ENCODE measurements around the gene XPO6. TPM values are rescaled to one million over a fixed set of nuclear protein-coding genes. Genes with fewer than 3 reads are reported as not detected.

Gene XPO6
- total RNA-seq, 4 donors from 2014 or later = 105 to 166 (median 141) TPM

DNA sequence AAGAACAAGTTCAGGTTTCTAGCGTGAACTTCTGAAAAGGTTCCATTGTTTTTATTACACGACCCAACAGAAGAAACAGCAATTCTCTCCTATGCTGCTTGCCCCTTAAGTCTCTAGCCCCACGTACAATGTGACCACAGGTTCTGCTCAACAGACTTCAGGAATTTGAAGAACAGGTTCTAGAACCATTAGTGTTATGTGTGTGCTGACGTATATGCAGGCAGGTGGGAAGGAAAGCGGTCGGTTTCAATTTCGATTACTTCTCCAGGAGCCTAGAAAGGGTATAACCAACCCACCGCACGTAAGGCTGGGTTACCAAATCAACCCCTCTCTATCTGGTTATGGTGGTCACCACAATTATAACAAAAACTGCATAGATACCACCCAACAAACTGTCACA lies 39.4 kb downstream of the XPO6 start:
- Histone ChIP-seq H3K27ac (no peak overlapping the region), H3K4me1 (no peaks in the 10 kb centered on the region), H3K36me3 (peaks cover 5 to 67% (median 7%) of the 10 kb centered on the region in 3 donors), H3K9me3 (no peaks in the 10 kb centered on the region), H3K27me3 (no peaks in the 10 kb centered on the region), H3K4me3 (no peak overlapping the region)
- TF ChIP-seq, protein P1, sequence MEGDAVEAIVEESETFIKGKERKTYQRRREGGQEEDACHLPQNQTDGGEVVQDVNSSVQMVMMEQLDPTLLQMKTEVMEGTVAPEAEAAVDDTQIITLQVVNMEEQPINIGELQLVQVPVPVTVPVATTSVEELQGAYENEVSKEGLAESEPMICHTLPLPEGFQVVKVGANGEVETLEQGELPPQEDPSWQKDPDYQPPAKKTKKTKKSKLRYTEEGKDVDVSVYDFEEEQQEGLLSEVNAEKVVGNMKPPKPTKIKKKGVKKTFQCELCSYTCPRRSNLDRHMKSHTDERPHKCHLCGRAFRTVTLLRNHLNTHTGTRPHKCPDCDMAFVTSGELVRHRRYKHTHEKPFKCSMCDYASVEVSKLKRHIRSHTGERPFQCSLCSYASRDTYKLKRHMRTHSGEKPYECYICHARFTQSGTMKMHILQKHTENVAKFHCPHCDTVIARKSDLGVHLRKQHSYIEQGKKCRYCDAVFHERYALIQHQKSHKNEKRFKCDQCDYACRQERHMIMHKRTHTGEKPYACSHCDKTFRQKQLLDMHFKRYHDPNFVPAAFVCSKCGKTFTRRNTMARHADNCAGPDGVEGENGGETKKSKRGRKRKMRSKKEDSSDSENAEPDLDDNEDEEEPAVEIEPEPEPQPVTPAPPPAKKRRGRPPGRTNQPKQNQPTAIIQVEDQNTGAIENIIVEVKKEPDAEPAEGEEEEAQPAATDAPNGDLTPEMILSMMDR (IDR thresholded peaks at IDR 0.05) = no peak
- no peak for TF ChIP-seq POLR2A (IDR thresholded peaks at IDR 0.05)
- TF ChIP-seq EP300 (IDR thresholded peaks at IDR 0.05) = no peak
- 83% methylated on average over 9 of the region's 9 CpGs for WGBS, 2 donors
- no peak for DNase-seq (ENCODE audit: low spot score in 2 of 2)

DNA sequence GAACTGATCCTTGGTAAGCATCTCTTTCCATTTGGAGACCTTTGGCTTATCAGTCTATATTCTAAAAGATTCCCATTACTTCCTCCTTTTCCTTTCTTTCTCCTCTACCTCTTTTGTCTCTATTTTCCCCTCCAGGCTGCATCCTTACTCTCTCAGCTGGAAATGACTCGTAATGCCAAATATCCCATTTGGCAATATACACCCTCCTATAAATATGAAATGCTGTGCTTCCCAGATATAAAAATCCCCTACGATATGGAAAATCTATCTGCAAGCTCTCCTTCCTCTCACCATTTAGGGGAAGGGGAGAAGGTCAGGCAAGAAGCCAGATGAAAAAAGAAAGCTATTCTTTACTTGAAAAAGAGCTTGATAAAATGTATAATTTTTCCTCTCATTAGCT lies 39.9 kb downstream of the XPO6 start:
- Histone ChIP-seq H3K9me3 (no peaks in the 10 kb centered on the region), H3K4me3 (no peak overlapping the region), H3K4me1 (no peaks in the 10 kb centered on the region), H3K27ac (no peak overlapping the region), H3K36me3 (peaks cover 5 to 68% (median 7%) of the 10 kb centered on the region in 3 donors), H3K27me3 (no peaks in the 10 kb centered on the region)
- TF ChIP-seq, protein P1 (IDR thresholded peaks at IDR 0.05) = no peak
- TF ChIP-seq EP300 (IDR thresholded peaks at IDR 0.05) (no peak), POLR2A (IDR thresholded peaks at IDR 0.05) (no peak)
- 85 to 86% methylated on average over 2 of the region's 2 CpGs for WGBS, 2 donors
- no peak for DNase-seq (ENCODE audit: low spot score in 2 of 2)

DNA sequence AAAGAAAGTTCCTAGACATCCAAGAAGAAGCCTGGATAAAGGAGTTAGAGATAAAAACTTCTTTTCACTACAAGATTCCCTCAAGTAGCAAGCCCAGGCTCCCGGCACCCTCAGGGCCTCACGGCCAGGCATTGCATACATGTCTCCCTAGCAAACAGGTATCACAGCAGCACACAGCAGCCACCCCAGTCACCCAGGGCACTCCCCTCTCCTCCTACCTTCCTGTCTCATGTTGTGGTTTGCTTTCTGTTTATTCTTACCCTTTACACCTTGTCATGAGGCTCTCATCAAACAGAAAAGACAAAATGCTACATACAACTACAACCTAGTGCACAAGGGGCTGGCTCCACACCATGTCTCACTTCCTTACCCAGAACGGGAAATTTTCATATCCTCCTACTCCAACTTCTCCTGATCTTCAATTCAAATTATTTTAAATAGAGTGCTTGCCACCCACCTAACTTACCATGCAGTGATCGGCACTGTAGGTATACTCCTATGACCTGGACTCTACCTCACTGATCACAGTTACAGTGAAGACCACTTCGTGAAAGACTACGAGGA lies 42.7 kb downstream of the XPO6 start:
- Histone ChIP-seq H3K4me1 (peaks cover 0 to 13% (median 3%) of the 10 kb centered on the region in 4 donors), H3K27ac (no peak overlapping the region), H3K9me3 (no peaks in the 10 kb centered on the region), H3K4me3 (no peak overlapping the region), H3K27me3 (no peaks in the 10 kb centered on the region), H3K36me3 (peaks cover 5 to 76% (median 7%) of the 10 kb centered on the region in 3 donors)
- TF ChIP-seq, protein P1 (IDR thresholded peaks at IDR 0.05) = no peak
- TF ChIP-seq EP300 (IDR thresholded peaks at IDR 0.05) = no peak
- 88 to 90% methylated on average over 6 of the region's 6 CpGs for WGBS, 2 donors
- DNase-seq (ENCODE audit: low spot score in 2 of 2) = no peak

DNA sequence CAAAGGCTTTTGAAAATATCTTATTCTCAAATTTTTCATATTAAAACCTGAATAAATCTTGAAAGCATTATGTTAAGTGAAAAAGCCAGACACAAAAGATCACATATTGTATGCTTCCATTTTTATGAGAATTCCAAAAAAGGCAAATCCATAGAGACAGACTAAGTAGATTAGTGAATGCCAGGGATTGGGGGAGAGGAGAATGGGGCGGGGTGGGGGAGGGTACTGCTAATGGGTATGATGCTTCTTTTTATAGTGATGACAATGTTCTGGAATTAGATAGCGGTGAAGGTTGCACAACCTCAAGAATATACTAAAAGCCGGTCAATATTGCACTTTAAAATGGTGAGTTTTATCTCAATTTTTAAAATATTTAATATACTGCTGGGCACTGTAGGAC lies 44.0 kb downstream of the XPO6 start:
- no peak for TF ChIP-seq POLR2A (IDR thresholded peaks at IDR 0.05)
- TF ChIP-seq, protein P1 (IDR thresholded peaks at IDR 0.05) = no peak
- TF ChIP-seq EP300 (IDR thresholded peaks at IDR 0.05) = no peak
- DNase-seq (ENCODE audit: low spot score in 2 of 2) = no peak
- Histone ChIP-seq H3K9me3 (no peaks in the 10 kb centered on the region), H3K27ac (no peak overlapping the region), H3K27me3 (no peaks in the 10 kb centered on the region), H3K4me3 (no peak overlapping the region), H3K36me3 (peaks cover 5 to 62% (median 7%) of the 10 kb centered on the region in 3 donors), H3K4me1 (peaks cover 0 to 26% (median 12%) of the 10 kb centered on the region in 4 donors)
- WGBS, 2 donors = 94 to 96% methylated on average over 3 of the region's 3 CpGs

DNA sequence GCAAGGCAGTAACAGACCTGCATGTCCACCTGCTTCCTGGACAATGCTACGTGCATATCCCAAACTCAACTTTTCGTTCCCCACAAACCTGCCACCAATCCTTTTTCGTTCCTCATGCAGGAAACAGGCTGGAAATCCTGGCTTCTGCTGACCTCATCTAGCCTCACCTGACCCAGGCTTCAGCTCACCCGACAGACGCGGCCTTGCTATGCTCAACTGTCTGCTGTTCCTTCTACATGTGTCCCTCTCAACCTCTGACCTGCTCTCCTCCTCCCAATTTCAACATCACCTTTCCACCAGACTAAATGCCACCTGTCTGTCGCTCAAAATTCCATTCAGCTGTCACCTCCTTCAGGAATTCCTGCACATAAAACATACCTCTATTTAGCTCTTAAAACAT lies 44.5 kb downstream of the XPO6 start:
- 93 to 96% methylated on average over 7 of the region's 7 CpGs for WGBS, 2 donors
- peaks cover 5 to 57% (median 7%) of the 10 kb centered on the region in 3 donors for H3K36me3 ChIP-seq

More for the DNA sequence above, 44.5 kb downstream of the XPO6 start:
- TF ChIP-seq, protein P1 (IDR thresholded peaks at IDR 0.05) = no peak
- TF ChIP-seq POLR2A (IDR thresholded peaks at IDR 0.05) (no peak), EP300 (IDR thresholded peaks at IDR 0.05) (no peak)
- Histone ChIP-seq H3K4me3 (no peak overlapping the region), H3K4me1 (peaks cover 0 to 28% (median 12%) of the 10 kb centered on the region in 4 donors), H3K27ac (no peak overlapping the region), H3K9me3 (no peaks in the 10 kb centered on the region), H3K27me3 (no peaks in the 10 kb centered on the region)
- DNase-seq (ENCODE audit: low spot score in 2 of 2) = no peak

Measured in tibial nerve (tissue), 4 donors.